Fibroblast of skin of abdomen (primary cell): Measurements from ENCODE around the gene DHRS4. TPM values are rescaled to one million over a fixed set of nuclear protein-coding genes. Genes with fewer than 3 reads are reported as not detected.

Experiments used
- DNase-seq: peaks from one replicate; pipeline ENCODE4 v3.0.0-alpha.2; 2013
- polyA plus RNA-seq, 2 experiments: library from polyadenylated mRNA; unstranded; fragments of 120-200 nt; gene quantifications; one replicate each; pipeline ENCODE4 v1.2.1, GENCODE V29; 2013; ENCODE audit not compliant: insufficient read length in 2 of 2

Gene DHRS4
- 40.6 TPM for polyA plus RNA-seq (2013, experiment 1 of 2; ENCODE audit: insufficient read length)
- polyA plus RNA-seq (2013, experiment 2 of 2; ENCODE audit: insufficient read length) = 41.2 TPM

DNA sequence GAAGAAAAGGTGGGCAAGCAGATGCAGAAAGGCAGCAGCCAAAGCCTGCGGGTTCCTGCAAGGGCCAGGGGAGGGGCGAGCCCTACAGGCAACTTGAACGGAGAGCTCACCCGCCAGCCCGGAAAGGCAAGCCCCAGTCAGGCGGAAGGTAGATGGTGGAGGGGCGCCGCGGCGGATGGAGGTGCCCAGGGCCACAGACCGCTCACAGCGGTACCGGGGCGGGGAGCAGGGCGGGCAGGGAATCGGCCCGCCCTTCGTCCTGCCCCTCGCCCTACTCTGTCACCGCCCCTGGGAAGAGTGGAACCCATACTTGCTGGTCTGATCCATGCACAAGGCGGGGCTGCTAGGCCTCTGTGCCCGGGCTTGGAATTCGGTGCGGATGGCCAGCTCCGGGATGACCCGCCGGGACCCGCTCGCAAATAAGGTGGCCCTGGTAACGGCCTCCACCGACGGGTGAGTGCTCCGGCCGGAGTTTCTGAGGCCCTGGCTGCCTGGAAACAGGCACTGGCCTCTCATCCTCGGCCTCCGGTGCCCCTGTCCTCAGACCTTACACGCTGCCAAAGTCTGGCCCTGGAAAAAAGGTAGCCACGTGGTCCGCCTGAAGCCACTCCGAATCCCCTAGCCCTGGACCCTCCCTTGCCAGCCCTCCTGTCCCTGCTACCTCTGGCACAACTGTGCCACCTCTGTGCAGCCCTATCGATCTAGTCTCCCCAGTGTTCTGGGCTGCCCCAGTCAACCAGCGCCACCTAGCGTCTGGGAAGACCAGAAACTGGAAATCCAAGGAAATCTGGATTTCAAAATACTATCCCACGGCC is at the start of gene DHRS4:
DHRS4 (plus strand) TSS at position 307 of the 815 bp plus-strand sequence; CDS start at position 326, 19 bp downstream.
- peak; percentile 80 for DNase-seq

DNA sequence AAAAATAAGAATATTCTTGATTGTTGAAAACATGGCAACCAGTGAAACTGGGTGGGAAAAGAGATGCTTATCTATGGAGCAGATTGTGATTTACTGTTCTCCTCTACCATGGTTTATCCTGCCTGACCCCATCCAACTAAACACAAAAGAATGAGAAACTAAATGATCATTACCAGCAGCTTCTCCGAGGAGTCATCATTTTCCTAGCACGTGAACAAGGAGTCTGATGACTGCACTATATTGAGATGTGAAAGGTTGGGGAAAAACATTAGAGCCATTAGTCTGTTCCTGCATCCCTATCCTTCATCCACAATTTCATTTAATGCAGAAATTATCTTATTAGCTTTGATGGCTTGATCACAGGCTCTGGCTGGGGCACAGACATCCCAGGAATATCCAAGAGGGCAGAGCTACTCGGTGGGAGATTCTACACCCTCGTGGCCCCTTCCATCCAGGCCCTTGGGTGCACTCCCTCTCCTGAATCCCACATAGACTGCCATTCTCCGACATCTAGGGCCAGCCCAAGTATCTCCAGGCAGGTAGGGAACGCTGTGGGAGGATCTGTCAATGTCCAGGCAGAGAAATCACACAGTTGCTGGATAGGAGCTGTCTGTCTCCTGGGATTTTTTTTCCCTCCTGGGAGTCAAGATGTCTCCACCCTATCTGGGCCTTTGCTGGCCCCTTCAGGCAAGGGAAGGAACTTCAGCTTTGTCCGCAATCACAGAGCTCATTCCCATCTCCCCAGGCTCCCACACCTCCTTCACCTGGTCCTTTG is 43.3 kb upstream of the DHRS4 start:
- peak; percentile 68 for DNase-seq

DNA sequence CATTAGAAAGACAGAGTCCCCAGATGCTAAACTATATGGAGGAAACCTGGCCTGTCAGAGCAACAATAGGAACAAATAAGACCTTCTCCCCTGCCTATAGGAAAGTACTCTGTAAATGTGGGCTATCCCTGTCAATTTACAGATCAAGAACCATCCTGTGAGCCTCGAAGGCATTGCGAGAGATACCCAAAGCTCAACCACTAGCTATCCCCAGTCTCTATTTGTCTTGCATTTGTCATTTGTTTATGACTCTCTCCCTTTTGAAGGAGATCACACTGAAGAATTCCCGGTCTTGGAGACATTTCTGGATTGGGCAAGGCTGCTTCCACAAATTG is 42.7 kb upstream of the DHRS4 start:
- DNase-seq = no peak

DNA sequence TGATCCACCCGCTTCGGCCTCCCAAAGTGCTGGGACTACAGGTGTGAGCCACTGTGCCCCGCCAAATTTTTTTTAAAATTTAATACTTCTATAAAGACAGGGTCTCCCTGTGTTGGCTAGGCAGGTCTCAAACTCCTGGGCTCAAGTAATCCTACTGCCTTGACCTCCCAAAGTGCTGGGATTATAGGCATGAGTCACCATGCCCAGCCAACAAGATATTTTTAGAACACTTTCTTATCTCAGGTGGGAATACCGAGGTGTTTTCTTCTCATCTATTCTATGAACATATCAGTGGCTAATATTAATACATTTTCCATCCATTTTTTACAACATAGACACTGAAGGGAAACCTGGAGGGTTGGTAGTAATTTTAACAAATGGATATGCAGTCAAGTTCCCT is 38.0 kb upstream of the DHRS4 start:
- DNase-seq = no peak

GRCh38 chr14:23916004-23916403 is 37.6 kb upstream of the DHRS4 start:
- no peak for DNase-seq

- DNase-seq = no peak
These were observed 37.1 kb upstream of the DHRS4 start for GRCh38 chr14:23916446-23916845.

- no peak for DNase-seq
These were observed 31.0 kb upstream of the DHRS4 start for GRCh38 chr14:23922545-23922944.

GRCh38 chr14:23925523-23926075 is 28.0 kb upstream of the DHRS4 start:
- no peak for DNase-seq

- DNase-seq = no peak
These were observed 27.0 kb upstream of the DHRS4 start for GRCh38 chr14:23926543-23926942.

GRCh38 chr14:23929136-23929535 is 24.4 kb upstream of the DHRS4 start:
- DNase-seq = no peak

GRCh38 chr14:23929822-23930294 is 23.7 kb upstream of the DHRS4 start:
- peak; percentile 72 for DNase-seq

GRCh38 chr14:23930742-23931141 is 22.8 kb upstream of the DHRS4 start:
- peak; percentile 43 for DNase-seq

GRCh38 chr14:23931721-23932289 is 21.8 kb upstream of the DHRS4 start:
- no peak for DNase-seq

DNA sequence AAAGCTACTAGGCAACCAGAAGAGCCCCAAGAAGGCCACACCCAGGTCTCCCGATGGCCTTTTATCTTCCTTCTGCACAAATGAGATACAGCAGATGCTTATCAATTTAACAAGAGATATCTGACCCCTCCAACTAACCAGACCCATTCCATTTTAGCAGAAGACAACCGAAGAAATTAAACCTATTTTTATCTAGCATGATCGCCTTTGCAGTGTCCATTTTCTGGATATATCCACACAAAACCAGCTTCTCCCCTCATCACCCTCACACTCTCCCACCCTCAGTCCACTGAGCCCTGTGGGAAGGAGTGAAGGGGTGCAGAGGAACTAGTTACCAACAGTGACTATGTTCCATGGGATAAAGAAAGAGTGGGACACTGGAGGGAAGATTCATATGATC is 20.9 kb upstream of the DHRS4 start:
- no peak for DNase-seq

DNA sequence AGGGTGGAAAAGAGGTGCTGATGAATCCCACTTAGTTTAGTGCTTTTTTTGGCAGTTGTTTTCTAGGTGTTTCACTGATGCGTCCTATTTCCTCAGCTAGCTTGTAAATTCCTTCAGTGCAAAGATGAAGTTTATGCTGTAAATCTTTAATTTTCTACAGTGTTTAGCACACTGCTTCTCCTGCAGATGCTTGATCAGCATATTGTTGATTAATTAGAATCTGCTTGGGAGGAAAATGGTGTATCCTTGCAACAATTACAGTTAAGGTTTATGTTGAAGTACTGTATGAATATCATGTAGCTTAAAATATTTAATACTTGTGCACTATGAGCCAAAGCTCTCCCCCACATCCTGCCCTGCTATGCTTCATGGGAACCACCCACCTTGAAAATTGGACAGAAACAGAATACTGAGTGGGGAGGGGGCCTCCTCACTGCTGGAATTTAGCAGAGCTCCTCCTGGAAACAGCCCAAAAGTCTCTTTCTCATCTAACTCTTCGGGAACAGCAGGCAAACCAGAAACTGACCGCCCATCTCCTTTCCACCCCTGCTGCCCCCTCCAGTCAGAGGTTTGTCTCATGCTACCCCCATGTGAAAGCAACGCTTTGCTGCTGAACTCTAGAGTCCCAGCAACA is 20.3 kb upstream of the DHRS4 start:
- no peak for DNase-seq

DNA sequence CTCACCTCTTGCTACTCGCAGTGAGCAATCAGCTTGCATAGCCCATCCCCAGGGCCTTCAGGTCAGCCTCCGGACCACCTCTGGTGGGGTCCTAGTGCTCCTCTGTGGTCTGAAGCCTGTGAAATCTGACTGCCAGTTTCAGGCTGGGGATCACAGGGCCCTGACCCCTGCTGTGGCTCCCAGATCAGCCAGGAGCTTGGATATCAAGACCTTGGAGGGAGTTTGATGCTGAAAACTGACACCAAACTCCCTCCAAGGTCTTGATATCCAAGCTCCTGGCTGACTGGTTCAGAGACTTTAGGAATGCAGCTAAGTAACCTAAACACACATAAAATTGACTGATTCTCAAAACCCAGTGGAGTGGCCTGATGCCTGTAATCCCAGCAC is 19.8 kb upstream of the DHRS4 start:
- no peak for DNase-seq

DNA sequence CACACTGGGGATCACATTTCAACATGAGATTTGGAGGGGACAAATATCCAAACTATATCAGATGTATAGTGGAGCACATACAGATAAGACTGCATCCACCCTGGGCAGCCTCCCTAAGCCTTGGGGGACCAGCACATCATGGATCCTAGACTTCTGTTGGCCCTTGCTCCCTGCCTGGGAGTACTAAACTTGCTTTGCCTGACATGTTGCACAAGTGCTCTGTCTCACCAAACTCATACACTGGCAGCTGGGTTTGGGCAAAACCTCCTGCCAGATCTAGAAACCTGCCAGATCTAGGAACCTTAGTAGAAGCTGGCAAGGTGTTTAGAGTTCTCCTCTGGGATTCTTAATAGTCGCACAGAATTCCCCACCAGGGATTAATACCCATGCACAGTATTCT is 18.4 kb upstream of the DHRS4 start:
- DNase-seq = no peak

DNA sequence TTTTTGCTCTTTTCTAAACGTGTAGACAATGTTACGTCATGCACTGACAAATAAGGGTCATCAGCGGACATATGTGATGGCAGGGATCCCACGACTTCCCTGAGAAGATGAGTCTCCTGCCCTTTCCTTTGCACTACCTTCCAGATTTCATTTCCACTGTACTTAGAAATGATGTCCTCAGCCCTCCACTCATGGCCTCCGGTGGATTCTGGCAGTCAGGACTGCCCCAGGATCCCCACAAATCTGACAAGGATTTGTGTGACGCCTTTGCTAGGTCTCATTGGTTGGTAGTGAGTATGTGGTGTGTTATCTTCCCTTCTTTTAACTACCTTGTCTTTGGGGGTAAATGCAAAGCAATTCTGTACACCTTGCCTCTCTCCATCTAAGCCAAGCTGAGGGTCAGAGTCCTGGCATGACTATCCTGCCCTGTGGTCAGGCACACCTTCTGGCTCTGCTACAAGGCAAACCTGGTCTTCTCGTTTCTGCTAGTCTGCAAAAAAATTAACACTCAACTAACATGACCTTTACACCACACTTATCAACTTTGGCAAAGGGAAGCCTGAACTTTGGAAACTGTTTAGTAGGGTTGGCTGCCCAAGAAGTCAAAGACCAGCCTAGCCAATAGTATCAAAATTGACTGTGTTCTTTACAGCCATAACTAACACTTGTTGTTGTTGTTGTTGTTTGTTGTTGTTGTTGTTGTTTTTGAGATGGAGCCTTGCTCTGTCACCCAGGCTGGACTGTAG is 17.3 kb upstream of the DHRS4 start:
- no peak for DNase-seq

DNA sequence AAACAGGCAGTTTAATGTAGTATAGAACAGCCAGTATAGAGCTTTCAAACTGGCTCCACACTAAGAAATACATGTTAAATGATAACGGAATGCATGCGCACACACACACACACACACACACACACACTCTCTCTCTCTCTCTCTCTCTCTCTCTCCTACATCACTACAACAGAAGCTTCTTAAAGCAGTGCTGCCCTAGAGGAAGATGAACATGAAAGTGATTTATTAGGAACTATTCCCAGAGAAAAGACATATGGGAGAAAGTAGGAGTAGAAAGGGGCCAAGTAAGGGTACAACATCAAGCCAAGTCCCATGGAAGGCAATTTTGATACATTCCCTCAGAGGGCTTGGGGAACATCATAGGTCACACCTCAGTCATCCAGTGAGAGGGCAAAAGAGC is 16.4 kb upstream of the DHRS4 start:
- no peak for DNase-seq

DNA sequence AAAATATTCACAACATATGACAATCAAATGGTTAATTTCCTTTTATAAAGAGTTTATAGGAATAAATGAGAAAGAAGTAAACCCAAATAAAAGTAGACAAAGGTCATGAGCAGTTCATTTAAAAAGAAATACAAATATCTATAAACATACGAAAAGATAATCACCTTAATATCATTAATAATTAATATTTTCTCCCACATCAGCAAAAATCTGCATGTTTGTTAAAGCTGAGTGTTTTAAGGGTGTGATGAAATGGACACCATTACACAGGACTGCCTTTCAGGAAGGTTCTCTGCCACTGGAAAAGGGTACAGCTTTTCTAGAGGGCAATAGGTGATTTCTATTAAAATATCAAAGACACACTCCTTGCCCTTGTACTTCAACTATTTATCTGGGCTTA is 14.7 kb upstream of the DHRS4 start:
- no peak for DNase-seq

DNA sequence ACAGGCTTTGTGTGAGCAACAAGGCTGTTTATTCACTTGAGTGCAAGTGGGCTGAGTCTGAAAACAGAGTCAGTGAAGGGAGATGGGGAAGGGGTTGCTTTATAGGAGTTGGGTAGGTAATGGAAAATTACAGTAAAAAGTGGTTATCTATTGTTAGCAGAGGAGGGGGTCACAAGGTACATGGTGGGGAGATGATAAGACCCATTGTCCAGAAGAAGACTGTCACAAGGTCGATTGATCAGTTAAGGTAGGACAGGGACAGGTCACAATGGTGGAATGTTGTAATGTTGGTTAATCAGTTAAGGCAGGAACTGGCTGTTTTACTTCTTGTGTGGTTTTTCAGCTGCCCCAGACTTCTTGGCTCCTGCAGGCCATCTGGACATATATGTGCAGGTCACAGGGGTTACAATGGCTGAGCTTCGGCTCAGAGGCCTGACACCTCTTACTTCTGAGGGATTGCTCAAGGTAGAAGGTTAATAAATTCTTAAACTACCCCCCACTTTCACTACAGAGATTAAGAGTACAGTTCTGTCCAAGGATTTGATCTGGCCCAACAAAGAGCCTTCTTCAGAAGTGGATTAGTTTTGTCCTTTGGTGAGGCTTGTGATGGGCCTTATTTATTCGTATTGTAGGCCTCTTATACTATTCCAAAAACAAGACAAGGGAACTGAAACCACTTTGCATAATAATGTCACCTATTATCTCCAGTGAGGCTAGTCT is 13.8 kb upstream of the DHRS4 start:
- no peak for DNase-seq
